Small intestine (tissue), 7 donors: ENCODE results near the gene RRP1B. TPM values are rescaled to one million over a fixed set of nuclear protein-coding genes. Genes with fewer than 3 reads are reported as not detected.
A peak's percentile ranks its signal among the peaks of the same experiment; 100 is the strongest.

Source experiments
- DNase-seq, 2 donors: peaks; one replicate each; pipeline versions ENCODE4 v3.0.0 to v3.0.0-alpha.2; 2013
- FAIRE-seq: peaks from 2 replicates; lab custom pipeline; 2012; peaks lifted over from hg19 to GRCh38; lab: Jason Lieb, UNC
- H3K27ac ChIP-seq, 3 donors: one replicate each; pipeline ENCODE4 v1.5.1; 2013; ENCODE audit warnings: low read length in 2 of 3, mild to moderate bottlenecking in 2 of 3, control low read depth in 1 of 3, inconsistent platforms in 1 of 3, low read depth in 1 of 3, moderate library complexity in 1 of 3
- H3K27me3 ChIP-seq, 3 donors: one replicate each; pipeline ENCODE4 v1.6.1; 2013; ENCODE audit warnings: low read length in 3 of 3, inconsistent platforms in 1 of 3; ENCODE audit not compliant: control insufficient read depth in 3 of 3, insufficient read depth in 3 of 3
- H3K36me3 ChIP-seq, 3 donors: one replicate each; pipeline ENCODE4 v1.6.1; 2013; ENCODE audit warnings: low read length in 3 of 3, inconsistent platforms in 1 of 3, low read depth in 1 of 3, mild to moderate bottlenecking in 1 of 3, moderate library complexity in 1 of 3; ENCODE audit not compliant: control insufficient read depth in 3 of 3, insufficient read depth in 2 of 3
- H3K4me1 ChIP-seq, 3 donors: one replicate each; pipeline ENCODE4 v1.6.1; 2013; ENCODE audit warnings: low read length in 2 of 3, inconsistent platforms in 1 of 3, low read depth in 1 of 3, mild to moderate bottlenecking in 1 of 3, moderate library complexity in 1 of 3; ENCODE audit not compliant: control insufficient read depth in 3 of 3, insufficient read depth in 2 of 3
- H3K4me3 ChIP-seq, 3 donors: one replicate each; pipeline ENCODE4 v1.5.1; 2013; ENCODE audit warnings: low read length in 3 of 3, control low read depth in 1 of 3, inconsistent platforms in 1 of 3, low read depth in 1 of 3, mild to moderate bottlenecking in 1 of 3, moderate library complexity in 1 of 3
- H3K9me3 ChIP-seq, 2 donors: one replicate each; pipeline ENCODE4 v1.6.1; 2013; ENCODE audit warnings: low read depth in 1 of 2, low read length in 1 of 2; ENCODE audit not compliant: control insufficient read depth in 2 of 2, insufficient read depth in 1 of 2
- WGBS, 3 donors: extraction: QIAGEN DNeasy Blood & Tissue Kit; methylation state at CpG; one replicate each; pipeline ENCODE4 v1.1.7; 2013; 5-methylcytosine and 5-hydroxymethylcytosine counted together
- polyA plus RNA-seq, 4 donors: library from polyadenylated mRNA; stranded (reverse) in 3 of 4; unstranded in 1 of 4; fragments of 200-250 nt in 3 of 4; fragments of 120-200 nt in 1 of 4; gene quantifications; one replicate each; pipeline versions ENCODE4 v1.2.1 to v1.2.3, GENCODE V29; 2013
- donor health status: healthy with polysubstance abuse.
- donor health status: control.
- donor health status: control.
- donor health status: Bipolar disorder and iron deficiency.
- donor health status: healthy.

RRP1B gene
- polyA plus RNA-seq, 4 donors: 3.4 to 19.5 (median 7.7) TPM

GRCh38 chr21:43619856-43620255, 39.5 kb upstream of the RRP1B start:
- FAIRE-seq (no peak), DNase-seq (peak in 1 of 2 donors; percentile 64)
- 70 to 90% (median 85%) methylated on average over 4 of the region's 4 CpGs for WGBS, 3 donors
- Histone ChIP-seq H3K27me3 (no peaks in the 10 kb centered on the region), H3K4me1 (peaks cover 0 to 14% (median 3%) of the 10 kb centered on the region in 3 donors), H3K9me3 (peaks cover 0 to 41% of the 10 kb centered on the region in 2 donors), H3K4me3 (no peak overlapping the region), H3K36me3 (no peaks in the 10 kb centered on the region), H3K27ac (peak overlapping the region; percentile 75 to 88 (median 83))

- no peak for DNase-seq
- Histone ChIP-seq H3K27ac (no peak overlapping the region), H3K27me3 (no peaks in the 10 kb centered on the region), H3K36me3 (no peaks in the 10 kb centered on the region), H3K4me3 (no peak overlapping the region), H3K9me3 (peaks cover 0 to 41% of the 10 kb centered on the region in 2 donors), H3K4me1 (peaks cover 0 to 29% (median 11%) of the 10 kb centered on the region in 3 donors)
- 74 to 90% (median 86%) methylated on average over 2 of the region's 2 CpGs for whole genome bisulfite sequencing, 3 donors
- no peak for FAIRE-seq
Measured at GRCh38 chr21:43622796-43623195, 36.6 kb upstream of the RRP1B start.

- Histone ChIP-seq H3K36me3 (no peaks in the 10 kb centered on the region), H3K27ac (no peak overlapping the region), H3K27me3 (no peaks in the 10 kb centered on the region), H3K9me3 (peaks cover 0 to 42% of the 10 kb centered on the region in 2 donors), H3K4me1 (peaks cover 0 to 25% (median 11%) of the 10 kb centered on the region in 3 donors), H3K4me3 (no peak overlapping the region)
- WGBS, 3 donors: 96 to 100% (median 96%) methylated on average over 2 of the region's 2 CpGs
- DNase-seq (no peak), FAIRE-seq (no peak)
Measured at GRCh38 chr21:43623588-43623987, 35.8 kb upstream of the RRP1B start.

GRCh38 chr21:43624339-43624738, 35.0 kb upstream of the RRP1B start:
- DNase-seq (no peak), FAIRE-seq (no peak)
- H3K27me3 ChIP-seq: no peaks in the 10 kb centered on the region
- peaks cover 0 to 21% (median 11%) of the 10 kb centered on the region in 3 donors for H3K4me1 ChIP-seq
- 86 to 92% (median 90%) methylated on average over 4 of the region's 4 CpGs for WGBS, 3 donors
- H3K4me3 ChIP-seq: no peak overlapping the region
- H3K9me3 ChIP-seq: peaks cover 0 to 46% of the 10 kb centered on the region in 2 donors
- H3K36me3 ChIP-seq: no peaks in the 10 kb centered on the region
- no peak overlapping the region for H3K27ac ChIP-seq

GRCh38 chr21:43626390-43626789, 33.0 kb upstream of the RRP1B start:
- Histone ChIP-seq H3K9me3 (peaks cover 0 to 29% of the 10 kb centered on the region in 2 donors), H3K4me1 (peaks cover 0 to 15% (median 8%) of the 10 kb centered on the region in 3 donors), H3K4me3 (no peak overlapping the region), H3K27ac (peak overlapping the region in 2 of 3 donors; percentile 41 to 47), H3K27me3 (no peaks in the 10 kb centered on the region), H3K36me3 (no peaks in the 10 kb centered on the region)
- 9 to 38% (median 17%) methylated on average over 3 of the region's 3 CpGs for WGBS, 3 donors
- DNase-seq: peak; percentile 61 to 71
- no peak for FAIRE-seq

- Histone ChIP-seq H3K27ac (peak overlapping the region in 1 of 3 donors; percentile 47), H3K4me3 (no peak overlapping the region), H3K4me1 (peaks cover 0 to 15% (median 8%) of the 10 kb centered on the region in 3 donors), H3K9me3 (peaks cover 0 to 29% of the 10 kb centered on the region in 2 donors), H3K27me3 (no peaks in the 10 kb centered on the region), H3K36me3 (no peaks in the 10 kb centered on the region)
- DNase-seq (peak in 1 of 2 donors; percentile 33), FAIRE-seq (no peak)
- WGBS, 3 donors: 17 to 52% (median 30%) methylated on average over 2 of the region's 2 CpGs
Measured at GRCh38 chr21:43627527-43627926, 31.8 kb upstream of the RRP1B start.

GRCh38 chr21:43631411-43632107, 27.8 kb upstream of the RRP1B start:
- DNase-seq (no peak), FAIRE-seq (no peak)
- no peaks in the 10 kb centered on the region for H3K36me3 ChIP-seq
- no peak overlapping the region for H3K27ac ChIP-seq
- peaks cover 0 to 2% (median 0%) of the 10 kb centered on the region in 3 donors for H3K27me3 ChIP-seq
- 82 to 92% (median 89%) methylated on average over 10 to 14 of the region's 14 CpGs for WGBS, 3 donors
- no peak overlapping the region for H3K4me3 ChIP-seq
- H3K9me3 ChIP-seq: peaks cover 0 to 19% of the 10 kb centered on the region in 2 donors
- H3K4me1 ChIP-seq: peaks cover 0 to 5% (median 3%) of the 10 kb centered on the region in 3 donors

GRCh38 chr21:43632373-43632905, 26.9 kb upstream of the RRP1B start:
- peaks cover 0 to 2% (median 0%) of the 10 kb centered on the region in 3 donors for H3K27me3 ChIP-seq

More at GRCh38 chr21:43632373-43632905, 26.9 kb upstream of the RRP1B start:
- no peak for DNase-seq
- Histone ChIP-seq H3K4me3 (no peak overlapping the region), H3K27ac (no peak overlapping the region), H3K4me1 (peaks cover 0 to 3% (median 0%) of the 10 kb centered on the region in 3 donors), H3K9me3 (peaks cover 0 to 15% of the 10 kb centered on the region in 2 donors), H3K36me3 (no peaks in the 10 kb centered on the region)
- no peak for FAIRE-seq
- WGBS, 3 donors: 69 to 80% (median 71%) methylated on average over 5 of the region's 5 CpGs
